Trophoblast cell (in vitro differentiated cells and primary cell): ENCODE measurements around the gene SSR4.

Experiments
- DNase-seq, 2 donors: peaks; one replicate each; pipeline ENCODE4 v3.0.0-alpha.2; 2016
- H2AFZ ChIP-seq: 2 replicates; pipeline ENCODE4 v1.6.1; 2013; ENCODE audit warnings: low read length, moderate library complexity, mild to moderate bottlenecking; ENCODE audit not compliant: insufficient read depth, poor library complexity
- H2AK5ac ChIP-seq: 2 replicates; pipeline ENCODE4 v1.6.1; 2013; ENCODE audit warnings: mild to moderate bottlenecking, low read length
- H2BK120ac ChIP-seq: 2 replicates; pipeline ENCODE4 v1.6.1; 2013; ENCODE audit warnings: low read length, mild to moderate bottlenecking, moderate library complexity; ENCODE audit not compliant: insufficient read depth, poor library complexity
- H2BK12ac ChIP-seq: 2 replicates; pipeline ENCODE4 v1.6.1; 2013; ENCODE audit warnings: mild to moderate bottlenecking, low read length, moderate library complexity
- H2BK5ac ChIP-seq: 2 replicates; pipeline ENCODE4 v1.6.1; 2013; ENCODE audit warnings: low read length, low read depth, moderate library complexity, mild to moderate bottlenecking; ENCODE audit not compliant: poor library complexity
- H3K14ac ChIP-seq: 2 replicates; pipeline ENCODE4 v1.6.1; 2013; ENCODE audit warnings: mild to moderate bottlenecking, low read length
- H3K18ac ChIP-seq: 2 replicates; pipeline ENCODE4 v1.6.1; 2013; ENCODE audit warnings: mild to moderate bottlenecking, low read length
- H3K23ac ChIP-seq: 2 replicates; pipeline ENCODE4 v1.6.1; 2013; ENCODE audit warnings: low read length
- H3K27ac ChIP-seq: 2 replicates; pipeline ENCODE4 v1.5.1; 2013; ENCODE audit warnings: low read depth, mild to moderate bottlenecking, inconsistent platforms, low read length, moderate library complexity
- H3K27me3 ChIP-seq: 2 replicates; pipeline ENCODE4 v1.6.1; 2013; ENCODE audit warnings: inconsistent platforms, mild to moderate bottlenecking, low read length, moderate library complexity; ENCODE audit not compliant: insufficient read depth
- H3K36me3 ChIP-seq, 2 experiments: 1 replicate in 1 of 2; 2 replicates in 1 of 2; pipeline ENCODE4 v1.6.1; 2013; ENCODE audit warnings: low read length in 2 of 2, mild to moderate bottlenecking in 2 of 2, moderate library complexity in 1 of 2; ENCODE audit not compliant: insufficient read depth in 2 of 2, control insufficient read depth in 1 of 2
- H3K4ac ChIP-seq: 2 replicates; pipeline ENCODE4 v1.6.1; 2013; ENCODE audit warnings: low read depth, mild to moderate bottlenecking, low read length, moderate library complexity
- H3K4me1 ChIP-seq, 2 experiments: 1 replicate in 1 of 2; 2 replicates in 1 of 2; pipeline ENCODE4 v1.6.1; 2013; ENCODE audit warnings: low read length in 2 of 2, mild to moderate bottlenecking in 2 of 2, moderate library complexity in 1 of 2; ENCODE audit not compliant: insufficient read depth in 2 of 2, control insufficient read depth in 1 of 2
- H3K4me2 ChIP-seq: 2 replicates; pipeline ENCODE4 v1.6.1; 2013; ENCODE audit warnings: inconsistent platforms, mild to moderate bottlenecking, low read length, moderate library complexity
- H3K4me3 ChIP-seq: 2 replicates; pipeline ENCODE4 v1.5.1; 2013; ENCODE audit warnings: mild to moderate bottlenecking, low read depth, low read length, inconsistent platforms
- H3K79me1 ChIP-seq: one replicate; pipeline ENCODE4 v1.6.1; 2013; ENCODE audit warnings: low read length
- H3K79me2 ChIP-seq: 2 replicates; pipeline ENCODE4 v1.6.1; 2013; ENCODE audit warnings: low read length, mild to moderate bottlenecking; ENCODE audit not compliant: control insufficient read depth, insufficient read depth, poor library complexity
- H3K9ac ChIP-seq: 2 replicates; pipeline ENCODE4 v1.6.1; 2013; ENCODE audit warnings: mild to moderate bottlenecking, low read length
- H3K9me3 ChIP-seq: 2 replicates; pipeline ENCODE4 v1.6.1; 2013; ENCODE audit warnings: low read depth, mild to moderate bottlenecking, control low read depth, inconsistent platforms, low read length; ENCODE audit not compliant: insufficient read depth
- H4K12ac ChIP-seq: 2 replicates; pipeline ENCODE4 v1.6.1; 2013; ENCODE audit warnings: low read depth, mild to moderate bottlenecking, low read length, moderate library complexity
- H4K8ac ChIP-seq: 2 replicates; pipeline ENCODE4 v1.6.1; 2013; ENCODE audit warnings: low read depth, mild to moderate bottlenecking, low read length, moderate library complexity
- H4K91ac ChIP-seq: one replicate; pipeline ENCODE4 v1.6.1; 2013; ENCODE audit warnings: low read depth, mild to moderate bottlenecking, low read length, moderate library complexity
- WGBS: extraction: QIAGEN DNeasy Blood & Tissue Kit; methylation state at CpG from one replicate; pipeline ENCODE4 v1.1.7; 2013; ENCODE audit warnings: missing lambda C conversion rate; ENCODE audit not compliant: insufficient read length, insufficient coverage; ENCODE audit errors: extremely low coverage; 5-methylcytosine and 5-hydroxymethylcytosine counted together

Gene SSR4

DNA sequence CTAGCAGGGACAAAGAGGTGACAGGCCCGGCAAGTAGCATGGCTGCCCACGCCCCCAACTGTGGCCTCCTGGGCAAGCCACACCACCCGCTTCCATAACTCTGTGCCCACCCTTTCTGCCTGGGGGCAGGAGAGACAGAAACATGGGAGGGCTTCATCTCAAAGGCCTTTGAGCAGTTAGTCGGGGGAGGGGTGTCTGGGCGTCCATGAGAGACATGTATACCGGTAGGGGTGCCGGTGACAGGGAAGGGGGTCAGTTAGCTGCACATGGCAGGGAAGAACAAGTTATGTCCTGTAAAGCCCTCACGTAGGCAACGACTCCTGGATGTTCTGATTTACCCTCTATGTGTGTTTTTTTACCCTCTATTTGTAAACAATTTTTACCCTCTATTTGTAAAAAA lies 26.6 kb downstream of the SSR4 start:
- H4K91ac ChIP-seq, result no peak overlapping the region
- no peak for DNase-seq
- no peak overlapping the region for H3K14ac ChIP-seq
- no peak overlapping the region for H4K8ac ChIP-seq
- no peak overlapping the region for H2AFZ ChIP-seq
- H3K36me3 ChIP-seq, result no peaks in the 10 kb centered on the region
- no peaks in the 10 kb centered on the region for H3K9me3 ChIP-seq
- no CpG with 5 or more reads among the region's 9 CpGs for WGBS
- H3K9ac ChIP-seq, result no peak overlapping the region
- no peak overlapping the region for H4K12ac ChIP-seq
- no peak overlapping the region for H3K4me2 ChIP-seq
- no peak overlapping the region for H2AK5ac ChIP-seq
- H2BK120ac ChIP-seq, result no peak overlapping the region
- H3K79me1 ChIP-seq, result peaks cover 8% of the 10 kb centered on the region
- H3K18ac ChIP-seq, result no peak overlapping the region
- no peak overlapping the region for H3K4ac ChIP-seq
- peaks cover 0 to 7% of the 10 kb centered on the region in 2 experiments for H3K4me1 ChIP-seq
- H2BK12ac ChIP-seq, result no peak overlapping the region
- H3K23ac ChIP-seq, result no peak overlapping the region
- H3K79me2 ChIP-seq, result peaks cover 4% of the 10 kb centered on the region
- H3K27ac ChIP-seq, result no peak overlapping the region
- no peak overlapping the region for H2BK5ac ChIP-seq
- H3K4me3 ChIP-seq, result no peak overlapping the region
- H3K27me3 ChIP-seq, result no peaks in the 10 kb centered on the region

DNA sequence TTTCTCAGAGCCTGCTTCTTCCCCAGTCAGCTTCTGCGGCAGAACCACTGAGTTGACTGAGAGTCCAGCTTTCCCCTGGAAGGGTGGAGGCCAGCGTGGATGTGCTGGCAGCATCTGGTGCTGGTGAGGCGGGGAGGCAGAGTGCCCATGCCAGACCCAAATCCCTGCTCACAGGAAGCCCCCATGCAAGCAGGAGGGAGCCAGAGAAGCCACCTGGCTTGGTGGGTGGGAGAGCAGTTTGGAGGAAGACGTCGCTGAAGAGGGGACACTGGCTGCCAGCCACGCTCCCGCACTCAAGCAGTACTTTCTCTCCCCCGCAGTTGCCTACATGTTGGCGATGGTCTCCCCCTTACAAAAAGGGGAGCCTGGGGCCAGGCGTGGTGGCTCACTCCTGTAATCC lies 29.9 kb downstream of the SSR4 start:
- Histone ChIP-seq H3K23ac (no peak overlapping the region), H3K9me3 (no peaks in the 10 kb centered on the region), H3K9ac (no peak overlapping the region), H3K4me3 (no peak overlapping the region), H3K79me2 (peaks cover under 1% of the 10 kb centered on the region), H4K12ac (no peak overlapping the region), H2BK5ac (no peak overlapping the region), H3K36me3 (no peaks in the 10 kb centered on the region), H3K4ac (no peak overlapping the region), H3K14ac (no peak overlapping the region), H2BK120ac (no peak overlapping the region), H4K8ac (no peak overlapping the region), H3K27me3 (peaks cover 2% of the 10 kb centered on the region), H3K4me2 (no peak overlapping the region), H2AFZ (no peak overlapping the region), H2AK5ac (no peak overlapping the region), H3K18ac (no peak overlapping the region), H3K27ac (no peak overlapping the region), H3K79me1 (peaks cover under 1% of the 10 kb centered on the region), H2BK12ac (no peak overlapping the region), H3K4me1 (peaks cover 7 to 10% of the 10 kb centered on the region in 2 experiments), H4K91ac (no peak overlapping the region)
- WGBS, result no CpG with 5 or more reads among the region's 10 CpGs
- no peak for DNase-seq

DNA sequence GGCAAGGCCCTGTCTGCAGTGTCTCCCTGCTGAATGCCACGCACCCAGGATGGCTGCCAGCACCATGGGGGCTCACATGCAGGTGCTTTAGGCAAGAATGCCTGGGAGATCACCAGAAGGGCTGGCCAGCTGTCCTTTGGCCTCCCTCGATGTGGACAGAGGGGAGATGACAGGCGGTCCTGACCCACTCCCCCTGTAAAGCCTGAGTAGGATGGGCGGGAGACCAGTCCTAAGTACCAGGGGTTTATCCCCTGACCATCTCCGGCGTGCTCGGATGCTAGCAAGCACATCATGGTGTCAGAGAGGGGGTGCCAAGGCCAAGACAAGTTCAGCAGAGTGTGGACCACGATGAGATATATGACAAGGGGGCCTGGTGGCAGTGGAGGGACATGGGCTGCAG lies 30.6 kb downstream of the SSR4 start:
- WGBS, result no CpG with 5 or more reads among the region's 8 CpGs
- Histone ChIP-seq H4K91ac (no peak overlapping the region), H3K4me3 (no peak overlapping the region), H3K9me3 (no peaks in the 10 kb centered on the region), H3K18ac (no peak overlapping the region), H2BK120ac (no peak overlapping the region), H3K27ac (no peak overlapping the region), H3K79me2 (no peaks in the 10 kb centered on the region), H2BK12ac (no peak overlapping the region), H4K12ac (no peak overlapping the region), H3K79me1 (no peaks in the 10 kb centered on the region), H3K23ac (no peak overlapping the region), H3K4me2 (no peak overlapping the region), H3K9ac (no peak overlapping the region), H4K8ac (no peak overlapping the region), H3K14ac (no peak overlapping the region), H3K4me1 (peaks cover 5 to 12% of the 10 kb centered on the region in 2 experiments), H3K4ac (no peak overlapping the region), H2AK5ac (no peak overlapping the region), H3K36me3 (no peaks in the 10 kb centered on the region), H2BK5ac (no peak overlapping the region), H3K27me3 (peaks cover 9% of the 10 kb centered on the region), H2AFZ (no peak overlapping the region)
- no peak for DNase-seq

DNA sequence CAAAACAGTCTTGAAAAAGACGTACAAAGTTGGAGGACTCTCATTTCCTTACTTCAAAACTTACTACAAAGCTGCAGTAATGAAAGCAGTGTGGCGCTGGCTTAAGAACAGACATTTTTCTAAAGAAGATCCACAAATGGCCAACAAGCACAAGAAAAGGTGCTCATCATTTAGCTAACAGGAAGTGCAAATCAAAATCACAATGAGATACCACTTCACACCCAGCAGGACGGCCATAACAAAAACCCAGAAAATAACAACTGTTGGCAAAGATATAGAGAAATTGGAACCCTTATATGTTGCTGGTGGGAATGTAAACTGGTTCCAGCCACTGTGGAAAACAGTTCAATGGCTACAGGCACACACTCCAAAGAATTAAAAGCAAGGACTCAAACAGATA lies 32.5 kb downstream of the SSR4 start:
- H3K4me3 ChIP-seq, result no peak overlapping the region
- peaks cover 5 to 12% of the 10 kb centered on the region in 2 experiments for H3K4me1 ChIP-seq
- H2AFZ ChIP-seq, result no peak overlapping the region
- H4K91ac ChIP-seq, result no peak overlapping the region
- no peak overlapping the region for H3K23ac ChIP-seq
- no peak overlapping the region for H4K8ac ChIP-seq
- H2BK120ac ChIP-seq, result no peak overlapping the region
- no peak overlapping the region for H3K4ac ChIP-seq
- no peaks in the 10 kb centered on the region for H3K9me3 ChIP-seq
- no peak overlapping the region for H4K12ac ChIP-seq
- no peaks in the 10 kb centered on the region for H3K79me1 ChIP-seq
- H2BK5ac ChIP-seq, result no peak overlapping the region
- no peaks in the 10 kb centered on the region for H3K36me3 ChIP-seq
- no peak overlapping the region for H3K4me2 ChIP-seq
- H3K27me3 ChIP-seq, result peaks cover 21% of the 10 kb centered on the region
- no peak overlapping the region for H3K14ac ChIP-seq
- H3K9ac ChIP-seq, result no peak overlapping the region
- H3K18ac ChIP-seq, result no peak overlapping the region
- DNase-seq, result no peak
- no peak overlapping the region for H3K27ac ChIP-seq
- no peak overlapping the region for H2BK12ac ChIP-seq
- no CpG with 5 or more reads among the region's 3 CpGs for WGBS
- no peaks in the 10 kb centered on the region for H3K79me2 ChIP-seq
- H2AK5ac ChIP-seq, result no peak overlapping the region
